K562 (cell line): ENCODE data around the gene ECSCR. TPM values are rescaled to one million over a fixed set of nuclear protein-coding genes. Genes with fewer than 3 reads are reported as not detected.

Experiments used
- CEBPG ChIP-seq, 3 experiments: fragments of 200-800 bp in 1 of 3; sonication (Bioruptor generic) in 1 of 3; sonication (generic) in 1 of 3; formaldehyde crosslinking in 1 of 3; IDR thresholded peaks in 2 of 3; conservative IDR thresholded peaks in 1 of 3; 2 replicates each; pipeline versions ENCODE4 v1.6.1 to v1.8.0; 2016 to 2022; ENCODE audit warnings: missing compliant biosample characterization in 2 of 3, missing genetic modification characterization in 2 of 3, mild to moderate bottlenecking in 1 of 3, missing genetic modification reagents in 1 of 3
- E2F3 ChIP-seq: fragments of 250-450 bp; sonication (Bioruptor Pico); IDR thresholded peaks from 2 replicates; pipeline ENCODE4 v1.4.0; 2020; ENCODE audit warnings: mild to moderate bottlenecking
- ELF4 ChIP-seq: fragments of 450-650 bp; formaldehyde crosslinking; IDR thresholded peaks from 2 replicates; pipeline ENCODE4 v1.4.0; 2022; ENCODE audit warnings: missing genetic modification characterization
- FOXA1 ChIP-seq: fragments of 450-650 bp; IDR thresholded peaks from 2 replicates; pipeline ENCODE4 v1.6.1; 2016; ENCODE audit warnings: mild to moderate bottlenecking, borderline replicate concordance
- GABPB1 ChIP-seq: sonication (generic); formaldehyde crosslinking; IDR thresholded peaks from 2 replicates; pipeline ENCODE4 v1.8.0; 2022; ENCODE audit warnings: mild to moderate bottlenecking, missing genetic modification reagents
- NEUROD1 ChIP-seq: fragments of 150-350 bp; IDR thresholded peaks from 2 replicates; pipeline ENCODE4 v1.6.1; 2014; ENCODE audit warnings: borderline replicate concordance, low read length, low read depth; ENCODE audit not compliant: partially characterized antibody
- POLR2H ChIP-seq: IDR thresholded peaks from 2 replicates; pipeline ENCODE4 v1.6.1; 2016; ENCODE audit warnings: missing genetic modification characterization, low read depth, mild to moderate bottlenecking, control low read depth, missing compliant biosample characterization, moderate library complexity
- PPARD ChIP-seq: fragments of 250-450 bp; sonication (Bioruptor Pico); IDR thresholded peaks from 2 replicates; pipeline ENCODE4 v1.8.0; 2022; ENCODE audit warnings: inconsistent platforms, mild to moderate bottlenecking, moderate library complexity
- STAT5B ChIP-seq: fragments of 250-450 bp; sonication (Bioruptor Pico); IDR thresholded peaks from 2 replicates; pipeline ENCODE4 v1.8.0; 2021; ENCODE audit warnings: mild to moderate bottlenecking, inconsistent platforms
- TAF7 ChIP-seq: fragments of 450-650 bp; IDR thresholded peaks from 2 replicates; pipeline ENCODE4 v1.6.1; 2016; ENCODE audit warnings: missing genetic modification characterization, missing compliant biosample characterization
- TAL1 ChIP-seq: fragments of 450-650 bp; IDR thresholded peaks from 2 replicates; pipeline ENCODE4 v1.6.1; 2016; ENCODE audit warnings: mild to moderate bottlenecking
- TBP ChIP-seq: optimal IDR thresholded peaks from 2 replicates; pipeline ENCODE3; 2011; ENCODE audit warnings: low read depth, low read length, improper control_type of control experiment
- ZNF644 ChIP-seq: fragments of 200-800 bp; sonication (Bioruptor generic); IDR thresholded peaks from 2 replicates; pipeline ENCODE4 v1.6.1; 2016; ENCODE audit warnings: low read depth, missing genetic modification characterization, missing compliant biosample characterization
- ZNF77 ChIP-seq: fragments of 250-450 bp; sonication (Bioruptor Pico); IDR thresholded peaks from 2 replicates; pipeline ENCODE4 v1.5.0; 2020
- polyA plus RNA-seq, 8 experiments: library from polyadenylated mRNA; depleted of rRNA in 4 of 8; stranded (reverse) in 5 of 8; unstranded in 3 of 8; fragments of >200 nt; fragmentation: Nextera tagmentation in 2 of 8; fragmentation: Illumina TruSeq in 1 of 8; extraction: Ambion mirVana in 2 of 8; extraction: Trizol in 1 of 8; gene quantifications; 2 replicates each; pipeline versions ENCODE4 v1.2.1 to v1.2.3, GENCODE V29; 2011 to 2014; ENCODE audit warnings: inconsistent platforms in 1 of 8, missing spikeins in 1 of 8
- total RNA-seq, 7 experiments: library from RNA; depleted of rRNA in 6 of 7; stranded (reverse); fragments of >200 nt in 6 of 7; fragmentation: Illumina TruSeq in 2 of 7; extraction: Trizol in 2 of 7; gene quantifications; 2 replicates each; pipeline versions ENCODE4 v1.2.1 to v1.2.3, GENCODE V29; 2011 to 2021; ENCODE audit warnings: low replicate concordance in 1 of 7
- TF ChIP-seq, protein P1 (sequence below), 2 experiments: fragments of 450-650 bp; IDR thresholded peaks; 2 replicates each; pipeline ENCODE4 v1.6.1; 2018; ENCODE audit warnings: mild to moderate bottlenecking in 2 of 2, low read depth in 1 of 2; ENCODE audit not compliant: partially characterized antibody in 2 of 2
- TF ChIP-seq, protein P2 (sequence below): fragments of 450-650 bp; formaldehyde crosslinking; IDR thresholded peaks from 2 replicates; pipeline ENCODE4 v1.4.0; 2020; ENCODE audit warnings: mild to moderate bottlenecking, moderate library complexity
- TF ChIP-seq, protein P3 (sequence below): fragments of 250-450 bp; sonication (Bioruptor Pico); IDR thresholded peaks from 2 replicates; pipeline ENCODE4 v1.8.0; 2022; ENCODE audit warnings: inconsistent platforms, mild to moderate bottlenecking, moderate library complexity, borderline replicate concordance
- TF ChIP-seq, protein P4 (sequence below): IDR thresholded peaks from 3 replicates; pipeline ENCODE4 v1.6.1; 2011; ENCODE audit warnings: borderline replicate concordance, mild to moderate bottlenecking; ENCODE audit not compliant: insufficient read length, insufficient read depth

Gene ECSCR
- total and polyA plus RNA-seq, 9 of the 15 experiments (the other 6 are each of a cell fraction or from before 2014, with no cell fraction given), result 0.10 to 0.25 (median 0.13) TPM; not detected in 6

DNA sequence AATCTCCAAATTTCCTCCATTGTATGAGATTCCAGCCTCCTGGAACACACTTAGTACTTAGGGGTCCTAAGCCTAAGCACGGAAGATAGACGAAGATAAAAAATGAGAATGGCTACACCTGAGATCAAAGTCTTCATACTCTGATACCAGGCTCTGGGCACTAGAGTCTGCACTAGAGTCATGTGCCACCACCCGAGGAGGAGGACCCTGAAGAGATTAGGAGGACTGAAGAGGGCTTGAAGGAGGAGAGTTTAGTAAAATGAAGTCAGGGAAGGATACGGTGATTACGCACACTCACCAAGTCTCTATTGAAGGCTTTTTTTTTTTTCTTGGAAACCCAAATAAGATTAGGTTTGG, 58.1 kb downstream of the ECSCR start (continued):
- TF ChIP-seq, protein P1, sequence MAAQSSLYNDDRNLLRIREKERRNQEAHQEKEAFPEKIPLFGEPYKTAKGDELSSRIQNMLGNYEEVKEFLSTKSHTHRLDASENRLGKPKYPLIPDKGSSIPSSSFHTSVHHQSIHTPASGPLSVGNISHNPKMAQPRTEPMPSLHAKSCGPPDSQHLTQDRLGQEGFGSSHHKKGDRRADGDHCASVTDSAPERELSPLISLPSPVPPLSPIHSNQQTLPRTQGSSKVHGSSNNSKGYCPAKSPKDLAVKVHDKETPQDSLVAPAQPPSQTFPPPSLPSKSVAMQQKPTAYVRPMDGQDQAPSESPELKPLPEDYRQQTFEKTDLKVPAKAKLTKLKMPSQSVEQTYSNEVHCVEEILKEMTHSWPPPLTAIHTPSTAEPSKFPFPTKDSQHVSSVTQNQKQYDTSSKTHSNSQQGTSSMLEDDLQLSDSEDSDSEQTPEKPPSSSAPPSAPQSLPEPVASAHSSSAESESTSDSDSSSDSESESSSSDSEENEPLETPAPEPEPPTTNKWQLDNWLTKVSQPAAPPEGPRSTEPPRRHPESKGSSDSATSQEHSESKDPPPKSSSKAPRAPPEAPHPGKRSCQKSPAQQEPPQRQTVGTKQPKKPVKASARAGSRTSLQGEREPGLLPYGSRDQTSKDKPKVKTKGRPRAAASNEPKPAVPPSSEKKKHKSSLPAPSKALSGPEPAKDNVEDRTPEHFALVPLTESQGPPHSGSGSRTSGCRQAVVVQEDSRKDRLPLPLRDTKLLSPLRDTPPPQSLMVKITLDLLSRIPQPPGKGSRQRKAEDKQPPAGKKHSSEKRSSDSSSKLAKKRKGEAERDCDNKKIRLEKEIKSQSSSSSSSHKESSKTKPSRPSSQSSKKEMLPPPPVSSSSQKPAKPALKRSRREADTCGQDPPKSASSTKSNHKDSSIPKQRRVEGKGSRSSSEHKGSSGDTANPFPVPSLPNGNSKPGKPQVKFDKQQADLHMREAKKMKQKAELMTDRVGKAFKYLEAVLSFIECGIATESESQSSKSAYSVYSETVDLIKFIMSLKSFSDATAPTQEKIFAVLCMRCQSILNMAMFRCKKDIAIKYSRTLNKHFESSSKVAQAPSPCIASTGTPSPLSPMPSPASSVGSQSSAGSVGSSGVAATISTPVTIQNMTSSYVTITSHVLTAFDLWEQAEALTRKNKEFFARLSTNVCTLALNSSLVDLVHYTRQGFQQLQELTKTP (IDR thresholded peaks at IDR 0.05; ENCODE audit: low read depth in 1 of 2, partially characterized antibody in 2 of 2), result peak in 1 of 2 experiments; percentile 21
- no peak for TF ChIP-seq ZNF77 (CRISPR knock-in tag)
- no peak for TF ChIP-seq TBP
- TF ChIP-seq FOXA1, result no peak
- 0 out of 2 replicates have a peak, but pooled peaks have one; percentile 28 for TF ChIP-seq TAF7 (tag)
- TF ChIP-seq E2F3, result no peak
- no peak for TF ChIP-seq NEUROD1
- no peak for TF ChIP-seq CEBPG (CRISPR knock-in tag; IDR thresholded peaks at IDR 0.05)
- 0 out of 4 replicates have a peak, but pooled peaks of 1 of the 2 experiments have one; percentile 10 for TF ChIP-seq CEBPG (tag; conservative IDR thresholded peaks at IDR 0.05 in 1 of 2, IDR thresholded peaks at IDR 0.05 in 1 of 2)
- TF ChIP-seq ZNF644 (tag), result 0 out of 2 replicates have a peak, but pooled peaks have one; percentile 36
- no peak for TF ChIP-seq GABPB1 (CRISPR knock-in tag)
- TF ChIP-seq, protein P2, sequence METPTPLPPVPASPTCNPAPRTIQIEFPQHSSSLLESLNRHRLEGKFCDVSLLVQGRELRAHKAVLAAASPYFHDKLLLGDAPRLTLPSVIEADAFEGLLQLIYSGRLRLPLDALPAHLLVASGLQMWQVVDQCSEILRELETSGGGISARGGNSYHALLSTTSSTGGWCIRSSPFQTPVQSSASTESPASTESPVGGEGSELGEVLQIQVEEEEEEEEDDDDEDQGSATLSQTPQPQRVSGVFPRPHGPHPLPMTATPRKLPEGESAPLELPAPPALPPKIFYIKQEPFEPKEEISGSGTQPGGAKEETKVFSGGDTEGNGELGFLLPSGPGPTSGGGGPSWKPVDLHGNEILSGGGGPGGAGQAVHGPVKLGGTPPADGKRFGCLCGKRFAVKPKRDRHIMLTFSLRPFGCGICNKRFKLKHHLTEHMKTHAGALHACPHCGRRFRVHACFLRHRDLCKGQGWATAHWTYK (CRISPR knock-in tag), result peak; percentile 18; the same call in 1 of the 2 replicates
- no peak for TF ChIP-seq PPARD
- TF ChIP-seq ELF4, result no peak
- TF ChIP-seq, protein P3, sequence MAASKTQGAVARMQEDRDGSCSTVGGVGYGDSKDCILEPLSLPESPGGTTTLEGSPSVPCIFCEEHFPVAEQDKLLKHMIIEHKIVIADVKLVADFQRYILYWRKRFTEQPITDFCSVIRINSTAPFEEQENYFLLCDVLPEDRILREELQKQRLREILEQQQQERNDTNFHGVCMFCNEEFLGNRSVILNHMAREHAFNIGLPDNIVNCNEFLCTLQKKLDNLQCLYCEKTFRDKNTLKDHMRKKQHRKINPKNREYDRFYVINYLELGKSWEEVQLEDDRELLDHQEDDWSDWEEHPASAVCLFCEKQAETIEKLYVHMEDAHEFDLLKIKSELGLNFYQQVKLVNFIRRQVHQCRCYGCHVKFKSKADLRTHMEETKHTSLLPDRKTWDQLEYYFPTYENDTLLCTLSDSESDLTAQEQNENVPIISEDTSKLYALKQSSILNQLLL (CRISPR knock-in tag), result no peak
- TF ChIP-seq TAL1, result no peak
- TF ChIP-seq STAT5B, result no peak
- TF ChIP-seq, protein P4, sequence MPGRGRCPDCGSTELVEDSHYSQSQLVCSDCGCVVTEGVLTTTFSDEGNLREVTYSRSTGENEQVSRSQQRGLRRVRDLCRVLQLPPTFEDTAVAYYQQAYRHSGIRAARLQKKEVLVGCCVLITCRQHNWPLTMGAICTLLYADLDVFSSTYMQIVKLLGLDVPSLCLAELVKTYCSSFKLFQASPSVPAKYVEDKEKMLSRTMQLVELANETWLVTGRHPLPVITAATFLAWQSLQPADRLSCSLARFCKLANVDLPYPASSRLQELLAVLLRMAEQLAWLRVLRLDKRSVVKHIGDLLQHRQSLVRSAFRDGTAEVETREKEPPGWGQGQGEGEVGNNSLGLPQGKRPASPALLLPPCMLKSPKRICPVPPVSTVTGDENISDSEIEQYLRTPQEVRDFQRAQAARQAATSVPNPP, result no peak
- TF ChIP-seq POLR2H (tag), result 0 out of 2 replicates have a peak, but pooled peaks have one; percentile 20
